Sigmoid colon (tissue), 3 donors: ENCODE results near the gene FAM229B.

ENCODE experiments used
- CTCF ChIP-seq, 4 experiments: fragments of 450-650 bp in 3 of 4; fragments of 200-600 bp in 1 of 4; IDR thresholded peaks; one replicate each; pipeline ENCODE4 v1.5.1; 2016 to 2019; ENCODE audit warnings: antibody characterized with exemption in 4 of 4, mild to moderate bottlenecking in 3 of 4, moderate library complexity in 2 of 4
- POLR2A ChIP-seq, 2 donors: fragments of 450-650 bp; IDR thresholded peaks; one replicate each; pipeline ENCODE4 v1.6.1; 2016; ENCODE audit warnings: antibody characterized with exemption in 2 of 2, mild to moderate bottlenecking in 2 of 2, moderate library complexity in 2 of 2

- TF ChIP-seq CTCF (IDR thresholded peaks at IDR 0.05) (no peak), POLR2A (IDR thresholded peaks at IDR 0.05) (no peak)
Observed at GRCh38 chr6:112061605-112062004, 25.8 kb upstream of the FAM229B start.
